B cell (primary cell): ENCODE results near the gene ANKS1A. TPM values are rescaled to one million over a fixed set of nuclear protein-coding genes. Genes with fewer than 3 reads are reported as not detected.

ENCODE experiments used
- ATAC-seq: fragments of 200-7000 bp; cut with Tn5 transposase; one replicate; pipeline ENCODE4 v1.10.0; 2021; ENCODE audit warnings: low read depth, mild to moderate bottlenecking, moderate number of reproducible peaks, moderate library complexity
- CTCF ChIA-PET: fragments of 350-600 bp; sonication (Branson Sonifier 250); formaldehyde crosslinking; loops from one replicate; lab custom pipeline; 2021; ENCODE audit warnings: antibody characterized with exemption, inconsistent platforms; lab: Charles Lee
- POLR2A ChIA-PET: fragments of 350-600 bp; sonication (Branson Sonifier 250); formaldehyde crosslinking; loops from one replicate; lab custom pipeline; 2021; ENCODE audit warnings: antibody characterized with exemption; lab: Charles Lee
- DNase-seq: peaks from one replicate; pipeline ENCODE4 v3.0.0; 2013
- H2AFZ ChIP-seq: 2 replicates; pipeline ENCODE4 v1.6.1; 2012; ENCODE audit warnings: mild to moderate bottlenecking, low read depth, low read length; ENCODE audit not compliant: insufficient read depth, poor library complexity, severe bottlenecking
- H3K27ac ChIP-seq, 2 donors: 1 replicate in 1 of 2; 2 replicates in 1 of 2; pipeline ENCODE4 v1.5.1; 2012 to 2013; ENCODE audit warnings: low read length in 2 of 2, mild to moderate bottlenecking in 2 of 2, moderate library complexity in 1 of 2
- H3K27me3 ChIP-seq, 4 experiments: fragments of 200-600 bp in 1 of 4; sonication (generic) in 1 of 4; replicated peaks in 1 of 4; 1 replicate in 2 of 4; 2 replicates in 2 of 4; pipeline versions ENCODE4 v1.6.1 to v1.7.0; 2013 to 2016; ENCODE audit warnings: low read length in 3 of 4, mild to moderate bottlenecking in 2 of 4, mixed read lengths in 1 of 4, moderate library complexity in 1 of 4; ENCODE audit not compliant: insufficient read depth in 4 of 4, control insufficient read depth in 3 of 4; ENCODE audit errors: control extremely low read depth in 1 of 4
- H3K36me3 ChIP-seq, 2 experiments: replicated peaks in 1 of 2; 1 replicate in 1 of 2; 2 replicates in 1 of 2; pipeline versions ENCODE4 v1.6.1 to v1.7.1; 2013; ENCODE audit warnings: low read length in 1 of 2; ENCODE audit not compliant: insufficient read depth in 2 of 2, control insufficient read depth in 1 of 2; ENCODE audit errors: control extremely low read depth in 1 of 2, extremely low read depth in 1 of 2
- H3K4me1 ChIP-seq, 2 donors: fragments of 200-600 bp in 1 of 2; sonication (generic) in 1 of 2; 1 replicate in 1 of 2; 2 replicates in 1 of 2; pipeline versions ENCODE4 v1.5.1 to v1.6.1; 2013 to 2017; ENCODE audit warnings: low read length in 2 of 2; ENCODE audit not compliant: control insufficient read depth in 2 of 2, insufficient read depth in 2 of 2
- H3K4me2 ChIP-seq: replicated peaks from 2 replicates; pipeline ENCODE3; 2012; ENCODE audit warnings: mild to moderate bottlenecking, low read depth, low read length; ENCODE audit not compliant: poor library complexity, severe bottlenecking
- H3K4me3 ChIP-seq, 5 experiments: fragments of 200-600 bp in 1 of 5; sonication (generic) in 1 of 5; 1 replicate in 3 of 5; 2 replicates in 2 of 5; pipeline versions ENCODE4 v1.5.1 to v1.7.0; 2011 to 2016; ENCODE audit warnings: low read length in 4 of 5, mild to moderate bottlenecking in 4 of 5, low read depth in 2 of 5, control low read depth in 1 of 5, moderate library complexity in 1 of 5; ENCODE audit not compliant: insufficient read depth in 1 of 5; ENCODE audit errors: control extremely low read depth in 1 of 5, extremely low read depth in 1 of 5
- H3K79me2 ChIP-seq: fragments of 200-600 bp; sonication (generic); one replicate; pipeline ENCODE4 v1.6.0; 2016; ENCODE audit warnings: low read length; ENCODE audit not compliant: control insufficient read depth, insufficient read depth
- H3K9ac ChIP-seq: fragments of 200-600 bp; sonication (generic); 2 replicates; pipeline ENCODE4 v1.6.1; 2017; ENCODE audit warnings: mild to moderate bottlenecking, low read length, moderate library complexity
- H3K9me3 ChIP-seq, 3 donors: one replicate each; pipeline versions ENCODE4 v1.6.1 to v1.7.1; 2013; ENCODE audit warnings: low read length in 2 of 3; ENCODE audit not compliant: control insufficient read depth in 2 of 3, insufficient read depth in 1 of 3; ENCODE audit errors: control extremely low read depth in 1 of 3
- H4K20me1 ChIP-seq: 2 replicates; pipeline ENCODE4 v1.6.0; 2012; ENCODE audit warnings: mild to moderate bottlenecking, low read length; ENCODE audit not compliant: insufficient read depth, control insufficient read depth, poor library complexity, severe bottlenecking
- H3K27ac Mint-ChIP-seq: one replicate; pipeline ENCODE4 v1.8.0; 2021; ENCODE audit warnings: mixed read lengths
- H3K27me3 Mint-ChIP-seq: one replicate; pipeline ENCODE4 v1.8.0; 2021; ENCODE audit warnings: mixed read lengths
- H3K4me1 Mint-ChIP-seq: one replicate; pipeline ENCODE4 v1.8.0; 2021; ENCODE audit warnings: mixed read lengths
- H3K4me3 Mint-ChIP-seq: one replicate; pipeline ENCODE4 v1.8.0; 2021; ENCODE audit warnings: mixed read lengths
- H3K9me3 Mint-ChIP-seq: one replicate; pipeline ENCODE4 v1.8.0; 2022; ENCODE audit warnings: mixed read lengths; ENCODE audit not compliant: insufficient read depth
- EZH2 ChIP-seq: IDR thresholded peaks from 2 replicates; pipeline ENCODE4 v1.6.1; 2012; ENCODE audit warnings: borderline replicate concordance, low read depth, mild to moderate bottlenecking, moderate library complexity, low read length; ENCODE audit not compliant: insufficient read depth, poor library complexity, severe bottlenecking
- WGBS: methylation state at CpG from one replicate; pipeline ENCODE4 v1.1.5; 2013; ENCODE audit warnings: missing lambda C conversion rate; ENCODE audit not compliant: insufficient coverage; 5-methylcytosine and 5-hydroxymethylcytosine counted together
- intact Hi-C: fragments of 100-400 bp; cut with micrococcal nuclease; formaldehyde crosslinking; loops from one replicate; pipeline ENCODE4 v1.10.0; 2022
- polyA plus RNA-seq: library from polyadenylated mRNA; depleted of rRNA; stranded (reverse); fragments of >200 nt; gene quantifications from 2 replicates; pipeline ENCODE4 v1.2.3, GENCODE V29; 2012
- total RNA-seq, 2 donors: library from RNA; stranded (reverse); fragments of 120-200 nt in 1 of 2; gene quantifications; 1 replicate in 1 of 2; 2 replicates in 1 of 2; pipeline versions ENCODE4 v1.2.3 to v1.2.4, GENCODE V29; 2013 to 2022
- TF ChIP-seq, protein P1 (sequence below): fragments of 200-600 bp; IDR thresholded peaks from one replicate; pipeline ENCODE4 v1.8.0; 2022; ENCODE audit warnings: antibody characterized with exemption, mild to moderate bottlenecking

ANKS1A gene
- total and polyA plus RNA-seq, 2 donors (not counting 1 experiment from before 2014, with no cell fraction given) = 3.4 to 19.7 TPM

DNA sequence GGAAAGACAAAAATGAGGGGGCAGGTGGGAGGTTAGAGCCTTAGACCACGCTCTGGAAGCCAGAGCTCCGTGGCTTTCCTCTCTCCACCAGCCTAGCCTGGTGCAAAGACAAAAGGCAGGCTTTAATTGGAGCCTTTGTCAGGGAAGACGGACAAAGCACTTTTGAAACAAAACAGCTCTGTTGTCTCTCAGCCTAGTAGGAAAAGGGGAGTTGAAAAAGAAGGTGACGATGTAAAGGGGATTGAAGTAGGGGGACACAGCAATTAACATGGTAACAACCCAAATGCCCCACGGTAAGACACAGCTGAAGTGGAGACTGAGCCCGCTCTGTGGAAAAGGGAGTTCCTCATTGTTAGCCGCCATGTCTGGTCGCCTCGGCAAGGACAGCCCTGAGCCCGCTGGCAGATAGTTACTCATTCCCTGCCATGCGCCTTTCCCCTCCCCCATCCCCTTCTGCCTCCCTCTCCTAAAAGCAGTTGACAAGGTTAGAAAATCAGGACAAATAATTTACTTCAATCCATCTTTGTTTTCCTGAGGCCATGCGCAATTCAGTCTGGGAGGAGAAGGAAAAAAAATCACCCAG lies 159.1 kb downstream of the ANKS1A start:
- Histone ChIP-seq H2AFZ (no peak overlapping the region), H4K20me1 (no peaks in the 10 kb centered on the region), H3K4me3 (no peak overlapping the region), H3K79me2 (no peaks in the 10 kb centered on the region), H3K9me3 (no peaks in the 10 kb centered on the region), H3K4me2 (peak overlapping the region; percentile 60), H3K36me3 (peaks cover 0 to 4% of the 10 kb centered on the region in 2 experiments), H3K9ac (peak overlapping the region; percentile 44), H3K27ac (no peak overlapping the region), H3K4me1 (peaks cover 14 to 24% of the 10 kb centered on the region in 2 donors), H3K27me3 (no peaks in the 10 kb centered on the region)
- peaks cover 6% of the 10 kb centered on the region for H3K4me1 Mint-ChIP-seq
- CTCF ChIA-PET = no interaction called here
- 79% methylated on average over 8 of the region's 12 CpGs for WGBS
- ATAC-seq (no peak), DNase-seq (no peak)
- no peaks in the 10 kb centered on the region for H3K27me3 Mint-ChIP-seq
- no peak overlapping the region for H3K27ac Mint-ChIP-seq
- TF ChIP-seq EZH2 = no peak
- TF ChIP-seq, protein P1, sequence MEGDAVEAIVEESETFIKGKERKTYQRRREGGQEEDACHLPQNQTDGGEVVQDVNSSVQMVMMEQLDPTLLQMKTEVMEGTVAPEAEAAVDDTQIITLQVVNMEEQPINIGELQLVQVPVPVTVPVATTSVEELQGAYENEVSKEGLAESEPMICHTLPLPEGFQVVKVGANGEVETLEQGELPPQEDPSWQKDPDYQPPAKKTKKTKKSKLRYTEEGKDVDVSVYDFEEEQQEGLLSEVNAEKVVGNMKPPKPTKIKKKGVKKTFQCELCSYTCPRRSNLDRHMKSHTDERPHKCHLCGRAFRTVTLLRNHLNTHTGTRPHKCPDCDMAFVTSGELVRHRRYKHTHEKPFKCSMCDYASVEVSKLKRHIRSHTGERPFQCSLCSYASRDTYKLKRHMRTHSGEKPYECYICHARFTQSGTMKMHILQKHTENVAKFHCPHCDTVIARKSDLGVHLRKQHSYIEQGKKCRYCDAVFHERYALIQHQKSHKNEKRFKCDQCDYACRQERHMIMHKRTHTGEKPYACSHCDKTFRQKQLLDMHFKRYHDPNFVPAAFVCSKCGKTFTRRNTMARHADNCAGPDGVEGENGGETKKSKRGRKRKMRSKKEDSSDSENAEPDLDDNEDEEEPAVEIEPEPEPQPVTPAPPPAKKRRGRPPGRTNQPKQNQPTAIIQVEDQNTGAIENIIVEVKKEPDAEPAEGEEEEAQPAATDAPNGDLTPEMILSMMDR = no peak
- H3K4me3 Mint-ChIP-seq = no peak overlapping the region
- intact Hi-C loops = no loop called here
- no peaks in the 10 kb centered on the region for H3K9me3 Mint-ChIP-seq
- POLR2A ChIA-PET = no interaction called here

DNA sequence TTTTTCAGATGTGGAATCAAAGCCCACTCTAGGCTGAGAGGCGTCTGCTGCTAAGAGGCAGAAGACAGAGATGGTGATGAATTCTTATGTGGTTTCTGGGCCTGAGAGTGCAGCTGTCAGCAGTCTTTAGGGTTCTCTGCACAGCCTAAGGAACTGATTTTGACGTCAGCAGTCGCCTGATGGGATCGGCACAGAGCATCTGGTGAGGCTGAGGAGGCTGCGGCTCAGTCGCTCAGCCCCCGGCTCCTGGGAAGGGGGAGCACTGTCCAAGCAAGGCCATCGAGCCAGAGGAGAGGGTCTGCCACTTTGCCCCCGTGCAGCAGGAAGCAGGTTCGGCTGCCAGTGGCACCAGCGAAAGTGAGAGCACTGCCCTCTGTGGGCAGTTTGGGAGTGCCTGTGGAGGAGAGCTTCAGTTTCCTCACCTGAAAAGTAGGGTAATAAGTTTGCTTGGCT lies 159.6 kb downstream of the ANKS1A start:
- Histone ChIP-seq H3K27ac (no peak overlapping the region), H3K4me1 (peaks cover 14 to 24% of the 10 kb centered on the region in 2 donors), H2AFZ (peak overlapping the region; percentile 52), H4K20me1 (no peaks in the 10 kb centered on the region), H3K9ac (peak overlapping the region; percentile 44), H3K79me2 (no peaks in the 10 kb centered on the region), H3K9me3 (no peaks in the 10 kb centered on the region), H3K4me2 (peak overlapping the region; percentile 60), H3K27me3 (no peaks in the 10 kb centered on the region), H3K36me3 (peaks cover 0 to 4% of the 10 kb centered on the region in 2 experiments), H3K4me3 (peak overlapping the region in 4 of 5 experiments; percentile 25 to 47 (median 32))
- Mint-ChIP-seq H3K27ac (no peak overlapping the region), H3K4me3 (no peak overlapping the region), H3K27me3 (no peaks in the 10 kb centered on the region), H3K9me3 (no peaks in the 10 kb centered on the region), H3K4me1 (peaks cover 6% of the 10 kb centered on the region)
- DNase-seq (peak; percentile 50), ATAC-seq (peak; percentile 45)
- intact Hi-C loops = no loop called here
- 15% methylated on average over 11 of the region's 11 CpGs for WGBS
- ChIA-PET POLR2A (no interaction called here), CTCF (no interaction called here)
- TF ChIP-seq, protein P1 = no peak
- TF ChIP-seq EZH2 = no peak
